HepG2 (cell line): ENCODE data around the gene CALD1. TPM values are rescaled to one million over a fixed set of nuclear protein-coding genes. Genes with fewer than 3 reads are reported as not detected.

Experiments used
- ARID4A ChIP-seq: sonication (generic); formaldehyde crosslinking; IDR thresholded peaks from 2 replicates; pipeline ENCODE4 v1.5.0; 2020; ENCODE audit warnings: mild to moderate bottlenecking, missing genetic modification reagents, borderline replicate concordance
- BCL6 ChIP-seq: IDR thresholded peaks from 2 replicates; pipeline ENCODE4 v1.6.1; 2016; ENCODE audit warnings: missing genetic modification reagents, missing compliant biosample characterization
- CAMTA2 ChIP-seq: sonication (generic); formaldehyde crosslinking; IDR thresholded peaks from 2 replicates; pipeline ENCODE4 v1.4.0; 2020; ENCODE audit warnings: mild to moderate bottlenecking, missing genetic modification reagents, borderline replicate concordance
- CREM ChIP-seq, 2 experiments: sonication (generic) in 1 of 2; formaldehyde crosslinking in 1 of 2; IDR thresholded peaks; 2 replicates each; pipeline versions ENCODE4 v1.4.0 to v1.6.1; 2016 to 2020; ENCODE audit warnings: antibody characterized with exemption in 1 of 2, mild to moderate bottlenecking in 1 of 2, missing genetic modification reagents in 1 of 2
- FOXJ3 ChIP-seq: sonication (generic); formaldehyde crosslinking; IDR thresholded peaks from 2 replicates; pipeline ENCODE4 v1.4.0; 2020; ENCODE audit warnings: missing genetic modification reagents, mild to moderate bottlenecking, borderline replicate concordance
- ISL2 ChIP-seq: sonication (generic); formaldehyde crosslinking; IDR thresholded peaks from 2 replicates; pipeline ENCODE4 v1.5.0; 2020; ENCODE audit warnings: missing genetic modification reagents
- MEIS2 ChIP-seq: sonication (generic); formaldehyde crosslinking; IDR thresholded peaks from 2 replicates; pipeline ENCODE4 v1.9.0; 2021; ENCODE audit warnings: mild to moderate bottlenecking, missing genetic modification reagents
- POGZ ChIP-seq: sonication (generic); formaldehyde crosslinking; IDR thresholded peaks from 2 replicates; pipeline ENCODE4 v1.4.0; 2020; ENCODE audit warnings: mild to moderate bottlenecking, missing genetic modification reagents
- TEAD3 ChIP-seq: optimal IDR thresholded peaks from 2 replicates; pipeline ENCODE3; 2016; ENCODE audit warnings: borderline replicate concordance
- ZNF10 ChIP-seq: sonication (generic); formaldehyde crosslinking; IDR thresholded peaks from 2 replicates; pipeline ENCODE4 v1.4.0; 2020; ENCODE audit warnings: mild to moderate bottlenecking, low read depth, missing genetic modification reagents, borderline replicate concordance
- polyA plus RNA-seq, 8 experiments: library from polyadenylated mRNA; depleted of rRNA in 3 of 8; stranded (reverse) in 7 of 8; unstranded in 1 of 8; fragments of >200 nt; fragmentation: Illumina TruSeq in 4 of 8; extraction: Trizol in 4 of 8; gene quantifications; 2 replicates each; pipeline versions ENCODE4 v1.2.1 to v1.2.3, GENCODE V29; 2011 to 2016; ENCODE audit warnings: low read depth in 4 of 8, missing spikeins in 1 of 8, mixed read lengths in 1 of 8; ENCODE audit not compliant: insufficient read depth in 1 of 8
- total RNA-seq, 5 experiments: library from RNA; depleted of rRNA; stranded (reverse); fragments of >200 nt; fragmentation: Illumina TruSeq; extraction: Trizol; gene quantifications; 2 replicates each; pipeline ENCODE4 v1.2.3, GENCODE V29; 2016; ENCODE audit warnings: low read depth in 1 of 5
- TF ChIP-seq, protein P1 (sequence below): sonication (generic); formaldehyde crosslinking; IDR thresholded peaks from 2 replicates; pipeline ENCODE4 v1.4.0; 2020; ENCODE audit warnings: missing genetic modification reagents
- TF ChIP-seq, protein P2 (sequence below), 2 experiments: sonication (generic) in 1 of 2; formaldehyde crosslinking in 1 of 2; IDR thresholded peaks; 2 replicates each; pipeline versions ENCODE4 v1.4.0 to v1.6.1; 2018 to 2020; ENCODE audit warnings: missing genetic modification reagents in 2 of 2, borderline replicate concordance in 1 of 2, low read depth in 1 of 2, mild to moderate bottlenecking in 1 of 2, missing biosample characterization in 1 of 2
- TF ChIP-seq, protein P3 (sequence below): sonication (generic); formaldehyde crosslinking; IDR thresholded peaks from 2 replicates; pipeline ENCODE4 v1.8.0; 2022; ENCODE audit warnings: missing genetic modification reagents, low read depth, mild to moderate bottlenecking, borderline replicate concordance
- TF ChIP-seq, protein P4 (sequence below): sonication (generic); formaldehyde crosslinking; IDR thresholded peaks from 2 replicates; pipeline ENCODE4 v1.4.0; 2020; ENCODE audit warnings: missing genetic modification reagents

Gene CALD1
- total and polyA plus RNA-seq, 2 of the 13 experiments (the other 11 are each of a cell fraction or from before 2014, with no cell fraction given): 53.0 to 112 TPM

DNA sequence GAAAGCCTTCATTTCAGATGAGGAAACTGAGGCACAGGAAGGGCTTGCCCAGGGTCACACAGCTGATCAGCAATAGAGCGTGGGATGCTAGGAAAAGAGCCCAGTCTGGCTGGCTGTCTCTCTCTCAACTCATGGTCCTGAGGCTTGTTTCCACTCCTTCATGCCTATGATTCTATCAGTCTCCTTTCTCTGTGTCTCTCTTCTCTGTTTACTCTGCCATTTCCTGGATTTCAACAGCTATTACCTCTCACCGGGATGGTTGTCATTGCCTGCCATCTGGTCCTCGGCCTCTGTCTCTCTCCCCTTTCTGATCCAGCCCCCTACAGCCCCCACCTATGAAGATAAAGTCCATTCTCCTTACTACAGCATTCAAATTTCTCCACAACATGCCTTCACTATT, 113.5 kb downstream of the CALD1 start (continued):
- TF ChIP-seq ARID4A (CRISPR knock-in tag) (peak; percentile 58; the same call in 1 of the 2 replicates), TEAD3 (CRISPR knock-in tag) (peak; percentile 57), CREM (IDR thresholded peaks at IDR 0.05) (peak; percentile 17; the same call in 1 of the 2 replicates), CREM (CRISPR knock-in tag; IDR thresholded peaks at IDR 0.05) (no peak), FOXJ3 (CRISPR knock-in tag) (0 out of 2 replicates have a peak, but pooled peaks have one; percentile 11), MEIS2 (CRISPR knock-in tag) (0 out of 2 replicates have a peak, but pooled peaks have one; percentile 67), POGZ (CRISPR knock-in tag) (peak; percentile 36; the same call in 1 of the 2 replicates), CAMTA2 (CRISPR knock-in tag) (no peak), ISL2 (CRISPR knock-in tag) (0 out of 2 replicates have a peak, but pooled peaks have one; percentile 47), BCL6 (CRISPR knock-in tag) (peak; percentile 84), ZNF10 (CRISPR knock-in tag) (no peak)
- TF ChIP-seq, protein P1, sequence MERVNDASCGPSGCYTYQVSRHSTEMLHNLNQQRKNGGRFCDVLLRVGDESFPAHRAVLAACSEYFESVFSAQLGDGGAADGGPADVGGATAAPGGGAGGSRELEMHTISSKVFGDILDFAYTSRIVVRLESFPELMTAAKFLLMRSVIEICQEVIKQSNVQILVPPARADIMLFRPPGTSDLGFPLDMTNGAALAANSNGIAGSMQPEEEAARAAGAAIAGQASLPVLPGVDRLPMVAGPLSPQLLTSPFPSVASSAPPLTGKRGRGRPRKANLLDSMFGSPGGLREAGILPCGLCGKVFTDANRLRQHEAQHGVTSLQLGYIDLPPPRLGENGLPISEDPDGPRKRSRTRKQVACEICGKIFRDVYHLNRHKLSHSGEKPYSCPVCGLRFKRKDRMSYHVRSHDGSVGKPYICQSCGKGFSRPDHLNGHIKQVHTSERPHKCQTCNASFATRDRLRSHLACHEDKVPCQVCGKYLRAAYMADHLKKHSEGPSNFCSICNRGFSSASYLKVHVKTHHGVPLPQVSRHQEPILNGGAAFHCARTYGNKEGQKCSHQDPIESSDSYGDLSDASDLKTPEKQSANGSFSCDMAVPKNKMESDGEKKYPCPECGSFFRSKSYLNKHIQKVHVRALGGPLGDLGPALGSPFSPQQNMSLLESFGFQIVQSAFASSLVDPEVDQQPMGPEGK (CRISPR knock-in tag): peak; percentile 71; the same call in 1 of the 2 replicates
- TF ChIP-seq, protein P2, sequence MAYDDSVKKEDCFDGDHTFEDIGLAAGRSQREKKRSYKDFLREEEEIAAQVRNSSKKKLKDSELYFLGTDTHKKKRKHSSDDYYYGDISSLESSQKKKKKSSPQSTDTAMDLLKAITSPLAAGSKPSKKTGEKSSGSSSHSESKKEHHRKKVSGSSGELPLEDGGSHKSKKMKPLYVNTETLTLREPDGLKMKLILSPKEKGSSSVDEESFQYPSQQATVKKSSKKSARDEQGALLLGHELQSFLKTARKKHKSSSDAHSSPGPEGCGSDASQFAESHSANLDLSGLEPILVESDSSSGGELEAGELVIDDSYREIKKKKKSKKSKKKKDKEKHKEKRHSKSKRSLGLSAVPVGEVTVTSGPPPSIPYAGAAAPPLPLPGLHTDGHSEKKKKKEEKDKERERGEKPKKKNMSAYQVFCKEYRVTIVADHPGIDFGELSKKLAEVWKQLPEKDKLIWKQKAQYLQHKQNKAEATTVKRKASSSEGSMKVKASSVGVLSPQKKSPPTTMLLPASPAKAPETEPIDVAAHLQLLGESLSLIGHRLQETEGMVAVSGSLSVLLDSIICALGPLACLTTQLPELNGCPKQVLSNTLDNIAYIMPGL (CRISPR knock-in tag; IDR thresholded peaks at IDR 0.05; ENCODE audit: borderline replicate concordance in 1 of 2, low read depth in 1 of 2): peak in 1 of 2 experiments; percentile 67; a peak in 1 of 4 replicates
- TF ChIP-seq, protein P3, sequence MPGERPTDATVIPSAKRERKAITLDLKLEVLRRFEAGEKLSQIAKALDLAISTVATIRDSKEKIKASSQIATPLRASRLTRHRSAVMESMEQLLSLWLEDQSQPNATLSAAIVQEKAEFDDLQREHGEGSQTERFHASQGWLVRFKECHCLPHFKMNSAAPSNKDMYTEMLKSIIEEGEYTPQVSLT: no peak
- TF ChIP-seq, protein P4, sequence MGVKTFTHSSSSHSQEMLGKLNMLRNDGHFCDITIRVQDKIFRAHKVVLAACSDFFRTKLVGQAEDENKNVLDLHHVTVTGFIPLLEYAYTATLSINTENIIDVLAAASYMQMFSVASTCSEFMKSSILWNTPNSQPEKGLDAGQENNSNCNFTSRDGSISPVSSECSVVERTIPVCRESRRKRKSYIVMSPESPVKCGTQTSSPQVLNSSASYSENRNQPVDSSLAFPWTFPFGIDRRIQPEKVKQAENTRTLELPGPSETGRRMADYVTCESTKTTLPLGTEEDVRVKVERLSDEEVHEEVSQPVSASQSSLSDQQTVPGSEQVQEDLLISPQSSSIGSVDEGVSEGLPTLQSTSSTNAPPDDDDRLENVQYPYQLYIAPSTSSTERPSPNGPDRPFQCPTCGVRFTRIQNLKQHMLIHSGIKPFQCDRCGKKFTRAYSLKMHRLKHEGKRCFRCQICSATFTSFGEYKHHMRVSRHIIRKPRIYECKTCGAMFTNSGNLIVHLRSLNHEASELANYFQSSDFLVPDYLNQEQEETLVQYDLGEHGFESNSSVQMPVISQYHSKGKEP (CRISPR knock-in tag): no peak
